HG02852 (cell line): ENCODE data around the gene DDX4.
"Not testable (repeated sequence)": the region's sequence is repeated elsewhere in the genome, so short reads cannot be mapped to it uniquely, and the experiment has no call there.

ENCODE experiments used
- ATAC-seq: cut with Tn5 transposase; IDR thresholded peaks from one replicate; pipeline ENCODE4 v1.9.1; 2021; ENCODE audit warnings: mild to moderate bottlenecking, moderate library complexity; ENCODE audit not compliant: unreplicated experiment

Gene DDX4

DNA sequence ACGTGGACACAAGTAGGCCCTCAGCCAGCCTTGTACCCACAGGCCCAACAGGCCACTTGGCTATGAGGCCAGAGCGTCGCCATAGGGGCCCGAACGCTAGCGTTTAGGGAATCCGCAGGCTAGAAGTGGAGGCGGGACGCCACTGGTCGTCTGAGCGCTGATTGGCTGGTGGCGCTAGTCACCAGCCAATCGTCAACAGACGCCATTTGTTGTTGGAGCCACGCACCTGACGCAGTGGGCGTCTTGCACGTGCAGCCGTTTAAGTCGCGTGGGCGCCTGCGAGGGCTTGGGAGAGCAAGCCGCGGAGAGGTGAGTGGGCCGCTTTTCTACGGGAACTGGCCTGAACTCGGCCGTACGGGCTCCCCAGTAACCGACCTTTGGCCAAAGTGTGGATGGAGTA is at the start of gene DDX4:
Gene DDX4, plus strand, starts transcription at position 269 of the 400 bp plus-strand sequence. CDS start 903 bp downstream, outside the sequence.
- no peak for ATAC-seq

DNA sequence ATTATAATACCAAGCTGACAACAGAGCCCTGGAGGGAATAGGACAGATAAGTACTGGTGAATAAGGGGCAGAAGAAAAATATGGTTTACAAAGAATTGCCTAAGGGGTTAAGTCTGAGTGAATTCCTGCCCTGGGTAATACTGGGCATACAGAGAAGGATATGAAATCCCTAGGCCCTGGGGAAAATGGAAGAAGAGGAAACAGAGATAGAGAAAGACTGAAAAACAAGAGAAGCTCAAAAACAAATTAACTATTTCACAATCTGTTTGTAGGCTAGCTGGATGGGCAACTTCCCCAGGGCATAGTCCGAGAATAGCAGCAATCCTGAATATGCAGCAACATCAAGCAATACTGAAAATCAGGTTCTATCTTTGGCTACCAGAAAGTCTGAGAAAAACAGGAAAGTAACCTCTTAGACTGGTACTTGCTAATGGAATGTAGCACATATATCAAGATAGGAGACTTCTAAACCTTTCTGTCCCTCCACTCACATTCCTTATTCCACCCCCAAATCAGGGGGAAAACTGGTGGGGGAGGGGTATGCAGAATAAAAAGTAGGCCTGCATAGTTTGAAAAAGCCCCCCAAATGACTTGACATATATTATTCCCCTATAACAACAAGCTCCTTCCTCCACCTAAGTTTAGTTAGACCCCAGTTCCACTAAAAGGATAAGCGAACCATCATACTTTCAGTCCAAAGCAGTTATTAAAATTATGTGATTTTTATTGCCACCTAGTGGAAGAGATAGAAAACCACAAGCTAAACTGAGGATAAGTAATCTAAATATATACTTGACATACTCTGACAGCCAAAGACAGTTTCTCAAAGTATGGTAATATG is 46.4 kb upstream of the DDX4 start:
- no peak for ATAC-seq

DNA sequence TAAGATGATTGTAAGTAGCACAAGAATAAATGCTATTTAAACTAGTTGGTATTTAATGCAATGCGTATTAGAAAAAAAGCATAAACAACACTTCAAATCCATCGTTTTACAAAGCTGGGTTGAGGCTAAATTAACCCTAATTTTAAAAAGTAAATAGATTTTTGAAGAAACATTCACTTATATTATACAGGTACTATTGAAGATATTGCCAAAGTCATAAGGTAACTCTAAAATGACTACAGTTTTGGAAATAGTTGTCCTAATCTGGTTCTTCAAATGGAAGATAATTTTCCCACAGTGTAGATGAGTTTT is 45.8 kb upstream of the DDX4 start:
- no peak for ATAC-seq

DNA sequence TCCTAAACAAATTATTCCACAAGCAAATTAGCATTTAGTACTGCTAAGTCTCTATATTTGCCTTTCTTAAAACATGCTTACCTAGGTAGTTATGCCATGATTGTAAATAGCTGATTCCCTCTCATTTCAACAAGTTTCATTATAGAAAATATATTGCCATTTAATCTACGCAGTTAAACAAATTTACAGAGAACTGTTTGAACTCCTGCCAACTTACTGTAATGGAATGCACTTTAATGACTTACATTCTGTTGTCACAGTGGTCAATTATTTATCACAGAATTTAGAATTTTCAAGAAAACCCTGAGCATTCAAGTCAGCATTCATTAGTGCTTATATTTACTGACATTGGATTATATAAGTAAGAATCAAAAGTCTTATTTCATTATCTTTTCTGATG is 45.4 kb upstream of the DDX4 start:
- no peak for ATAC-seq

DNA sequence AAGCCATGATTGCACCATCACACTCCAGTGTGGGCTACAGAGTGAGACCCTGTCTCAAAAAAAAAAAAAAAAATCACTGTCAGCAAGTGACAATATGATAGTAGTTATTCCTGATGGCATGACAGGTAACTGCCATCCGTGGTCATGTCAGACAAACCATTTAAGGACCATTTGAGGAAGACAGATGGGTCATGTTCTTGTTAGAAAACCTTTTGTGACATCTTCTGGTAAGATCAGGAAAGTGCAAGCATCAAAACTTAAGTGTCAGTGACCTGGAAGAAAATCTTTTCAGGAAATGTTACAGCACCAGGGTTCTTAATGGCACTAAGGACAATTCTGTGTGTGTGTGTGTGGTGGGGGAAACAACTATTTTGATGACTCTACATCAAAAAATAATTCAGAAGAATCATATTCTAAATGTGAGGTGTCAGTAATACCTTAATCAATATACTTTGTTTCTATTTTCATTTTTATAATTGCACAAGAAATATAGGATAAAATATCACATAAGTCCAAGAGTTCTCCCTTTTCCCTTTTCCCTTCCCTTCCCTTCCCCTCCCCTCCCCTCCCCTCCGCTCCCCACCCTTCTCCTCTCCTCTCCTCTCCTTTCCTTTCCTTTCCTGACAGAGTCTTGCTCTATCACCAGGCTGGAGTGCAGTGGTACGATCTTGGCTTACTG is 43.6 kb upstream of the DDX4 start:
- no peak for ATAC-seq

DNA sequence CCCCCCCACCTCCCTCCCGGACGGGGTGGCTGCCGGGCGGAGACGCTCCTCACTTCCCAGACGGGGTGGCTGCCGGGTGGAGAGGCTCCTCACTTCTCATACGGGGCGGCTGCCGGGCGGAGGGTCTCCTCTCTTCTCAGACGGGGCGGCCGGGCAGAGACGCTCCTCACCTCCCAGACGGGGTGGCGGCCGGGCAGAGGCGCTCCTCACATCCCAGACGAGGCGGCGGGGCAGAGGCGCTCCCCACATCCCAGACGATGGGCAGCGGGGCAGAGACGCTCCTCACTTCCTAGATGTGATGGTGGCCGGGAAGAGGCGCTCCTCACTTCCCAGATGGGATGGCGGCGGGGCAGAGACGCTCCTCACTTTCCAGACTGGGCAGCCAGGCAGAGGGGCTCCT is 41.2 kb upstream of the DDX4 start:
- ATAC-seq, result not testable (repeated sequence)

DNA sequence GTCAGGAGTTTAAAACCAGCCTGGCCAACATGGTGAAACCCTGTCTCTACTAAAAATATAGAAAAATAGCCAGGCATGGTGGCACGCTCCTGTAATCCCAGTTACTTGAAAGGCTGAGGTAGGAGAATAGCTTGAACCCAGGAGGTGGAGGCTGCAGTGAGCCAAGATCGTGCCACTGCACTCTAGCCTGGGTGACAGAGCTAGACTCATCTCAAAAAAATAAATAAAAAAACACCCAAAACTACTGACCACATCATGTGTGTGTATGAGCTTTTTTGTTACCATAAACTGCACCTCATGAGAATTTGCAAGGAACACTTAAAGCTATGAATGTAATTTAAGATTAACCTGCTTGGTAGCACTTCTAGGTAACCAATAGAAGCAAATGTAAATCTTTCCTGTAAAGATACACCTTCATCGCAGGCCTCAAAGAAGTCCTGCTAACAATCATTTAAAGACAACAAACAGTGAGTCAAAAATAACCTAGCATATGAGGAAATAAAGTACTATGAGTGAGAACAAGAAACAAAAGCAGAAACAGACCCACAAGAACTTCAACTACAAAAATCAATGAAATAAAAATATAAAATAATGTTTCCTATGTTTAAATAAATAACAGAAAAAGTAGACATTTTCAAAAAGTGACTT is 38.7 kb upstream of the DDX4 start:
- peak; percentile 50 for ATAC-seq

DNA sequence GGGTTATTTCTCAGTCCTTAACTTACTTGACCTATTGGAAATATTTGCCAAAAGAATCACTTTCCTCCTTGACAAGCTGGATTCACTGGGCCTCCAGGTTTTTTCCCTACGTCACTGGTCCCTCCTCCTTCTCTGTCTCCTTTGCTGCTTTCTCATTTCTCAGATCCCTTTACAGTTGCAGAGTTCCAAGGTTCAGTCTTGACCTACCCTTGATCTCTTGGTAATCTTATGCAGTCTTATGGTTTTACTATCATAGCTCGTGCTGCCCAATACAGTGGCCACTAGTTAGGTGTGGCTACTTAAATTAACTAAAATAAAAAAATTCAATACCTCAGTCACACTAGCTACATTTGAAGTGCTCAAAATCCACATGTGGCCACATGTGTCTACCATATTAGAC is 37.1 kb upstream of the DDX4 start:
- ATAC-seq, result no peak

DNA sequence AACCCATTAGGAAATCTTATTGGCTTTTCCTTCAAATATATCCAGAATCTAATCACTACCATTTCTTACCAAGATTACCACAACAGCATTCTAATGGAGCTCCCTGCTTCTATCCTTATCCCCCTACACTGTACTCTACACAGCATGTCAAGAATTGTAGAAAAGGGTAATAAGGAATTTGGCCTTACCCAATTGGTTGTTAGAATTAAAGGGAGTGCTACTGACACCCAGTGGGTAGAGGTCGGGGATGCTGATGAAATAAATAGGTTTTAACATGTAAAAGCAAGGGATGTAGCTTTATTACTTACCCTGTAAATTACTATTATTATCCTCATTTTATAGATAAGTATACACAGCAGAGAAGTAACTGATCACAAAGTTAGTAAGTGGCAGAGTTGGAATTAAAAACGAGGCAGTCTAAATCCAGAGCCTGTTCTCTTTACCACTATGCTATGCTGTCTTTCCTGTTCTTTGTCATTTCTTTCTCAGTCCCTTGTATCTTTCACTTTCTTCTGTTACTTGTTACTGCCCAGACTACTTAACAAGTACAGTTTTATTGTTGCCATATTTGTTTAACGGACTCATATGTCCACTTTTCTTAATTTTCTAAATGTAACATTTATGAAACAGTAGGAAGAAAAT is 36.3 kb upstream of the DDX4 start:
- ATAC-seq, result no peak

DNA sequence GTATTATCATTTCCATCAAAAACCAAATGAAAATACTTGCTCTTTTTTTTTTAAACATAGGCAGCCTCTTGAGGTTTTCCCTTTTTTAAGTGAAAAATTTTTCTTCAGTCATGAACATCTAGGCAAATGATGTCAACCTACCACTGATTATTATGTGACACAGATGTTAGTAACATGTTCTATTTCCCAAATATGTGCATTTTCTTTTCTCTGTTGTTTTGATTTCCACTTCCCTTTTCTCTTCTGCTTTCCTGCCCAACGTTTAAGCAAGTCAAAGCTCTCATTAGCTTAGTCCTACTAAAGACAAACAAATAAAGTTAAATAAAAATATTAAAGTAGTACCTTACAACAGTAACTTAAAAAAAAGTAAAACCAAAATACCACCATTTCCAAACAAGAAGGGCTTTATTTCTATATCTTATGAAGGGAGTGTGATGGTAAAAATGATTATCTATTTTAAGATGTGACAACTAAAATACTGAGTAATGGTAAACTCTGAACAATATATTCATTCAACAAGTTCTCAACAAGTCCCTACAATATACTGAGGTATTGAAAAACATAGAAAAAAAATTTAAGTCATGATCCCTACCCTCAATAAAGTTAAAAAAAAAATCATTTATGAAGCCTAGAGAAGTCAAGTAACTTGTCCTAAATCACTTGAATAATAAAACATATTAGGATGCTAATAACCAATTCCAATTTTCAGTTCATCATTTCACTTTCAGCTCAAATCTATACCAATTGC is 35.1 kb upstream of the DDX4 start:
- peak; percentile 45 for ATAC-seq

DNA sequence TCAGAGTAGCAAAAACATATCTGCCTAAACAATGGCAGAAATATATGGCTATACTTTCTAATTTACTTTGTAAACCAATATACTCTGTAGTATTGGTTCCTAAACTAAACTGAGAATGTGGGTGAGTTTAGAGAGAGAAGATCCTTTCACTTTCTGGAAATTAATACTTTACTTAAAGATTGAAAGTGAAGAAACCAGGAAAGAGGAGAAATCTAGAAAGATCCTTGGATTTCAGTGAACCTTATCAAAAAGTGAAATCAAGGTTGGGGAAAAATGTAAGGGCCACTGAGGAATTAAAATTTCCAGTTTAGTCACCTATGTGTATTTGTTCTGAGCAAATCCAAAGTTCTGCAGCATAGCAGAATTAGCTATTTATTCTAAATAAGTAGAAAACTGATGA is 31.6 kb upstream of the DDX4 start:
- no peak for ATAC-seq

DNA sequence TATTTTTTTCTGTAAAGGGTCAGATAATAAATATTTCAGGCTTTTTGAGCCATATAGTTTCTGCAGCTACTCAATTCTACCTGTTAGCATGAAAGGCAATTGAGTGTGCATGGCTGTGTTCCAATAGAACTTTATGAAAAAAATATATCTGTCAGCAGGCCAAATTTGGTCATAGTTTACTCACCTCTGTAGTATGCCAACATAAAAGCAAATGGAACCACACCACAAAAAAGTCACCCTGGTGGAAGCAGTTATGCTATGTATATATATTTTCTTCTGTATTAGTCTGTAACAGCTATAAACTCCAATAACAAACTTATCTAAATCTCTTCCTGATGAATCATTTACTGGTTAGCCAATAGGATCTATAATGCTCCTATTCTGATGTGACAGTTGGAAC is 29.1 kb upstream of the DDX4 start:
- ATAC-seq, result no peak

DNA sequence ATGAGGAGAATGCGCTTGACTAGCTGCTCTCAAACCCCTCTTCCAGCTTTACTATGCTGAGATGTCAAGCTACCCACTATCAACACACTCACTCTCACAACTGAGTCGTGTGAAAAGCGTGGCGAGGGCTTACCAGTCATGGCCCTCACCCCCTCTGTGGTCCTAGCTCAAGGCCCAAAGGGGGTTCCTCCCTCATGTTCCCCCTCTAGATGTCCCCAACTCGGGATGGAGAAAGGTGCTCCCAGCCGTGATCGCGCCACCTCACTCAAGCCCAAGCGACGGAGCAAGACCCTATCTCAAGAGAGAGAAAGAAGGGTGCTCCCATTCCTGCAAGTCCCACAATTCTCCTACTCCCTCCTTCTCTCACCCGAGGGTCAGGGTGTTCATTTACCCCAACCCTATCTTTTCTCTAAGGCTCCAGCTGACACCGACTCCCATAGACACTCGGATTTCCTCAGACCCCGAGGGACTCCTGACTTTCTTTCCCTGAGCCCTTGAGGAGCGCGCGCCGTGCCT is 26.3 kb upstream of the DDX4 start:
- no peak for ATAC-seq

DNA sequence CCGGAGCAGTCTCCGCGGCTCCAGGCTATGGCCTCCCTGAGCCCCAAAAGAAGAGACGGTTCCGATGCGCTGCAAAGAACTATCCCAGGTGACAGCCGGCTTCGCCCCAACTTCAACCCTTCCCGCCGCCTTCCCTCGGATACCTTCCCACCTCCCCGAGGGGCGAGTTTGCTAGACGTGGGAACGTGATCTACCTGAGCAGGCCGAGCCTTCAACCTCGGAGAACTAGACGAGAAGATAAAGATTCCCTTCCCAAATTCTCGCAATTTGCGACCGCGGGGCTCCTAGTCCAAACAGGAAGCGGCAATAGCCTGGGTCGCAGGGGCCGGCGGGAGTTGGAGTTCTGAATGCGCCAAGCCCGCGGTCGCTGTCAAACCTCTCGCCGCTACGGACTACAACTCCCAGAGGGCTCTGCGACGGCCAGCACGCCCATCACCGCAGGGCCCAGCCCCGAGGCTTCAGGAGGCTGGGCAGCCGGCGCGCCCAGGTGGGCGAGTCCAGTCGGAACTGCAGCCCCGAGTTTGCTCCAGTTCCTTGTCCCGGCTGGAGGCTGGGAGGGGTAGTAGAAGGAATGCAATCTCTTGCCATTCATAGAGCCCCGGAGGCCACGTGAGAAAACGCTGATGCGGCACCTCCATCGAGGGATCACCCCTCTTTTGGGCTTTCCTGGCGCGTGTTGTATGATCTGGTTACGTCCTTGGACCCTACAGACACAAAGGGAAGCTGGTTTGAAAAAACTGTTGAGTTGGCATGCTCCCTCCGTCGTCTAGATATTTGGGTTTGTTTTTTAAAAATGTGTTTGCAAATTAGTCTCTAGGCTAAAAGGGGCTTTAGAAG is 25.6 kb upstream of the DDX4 start, which contains the start of gene SLC38A9:
Gene SLC38A9, minus strand, starts transcription at position 302 of the 837 bp plus-strand sequence. CDS start 14,366 bp downstream, outside the sequence.
- peak; percentile 100 for ATAC-seq

DNA sequence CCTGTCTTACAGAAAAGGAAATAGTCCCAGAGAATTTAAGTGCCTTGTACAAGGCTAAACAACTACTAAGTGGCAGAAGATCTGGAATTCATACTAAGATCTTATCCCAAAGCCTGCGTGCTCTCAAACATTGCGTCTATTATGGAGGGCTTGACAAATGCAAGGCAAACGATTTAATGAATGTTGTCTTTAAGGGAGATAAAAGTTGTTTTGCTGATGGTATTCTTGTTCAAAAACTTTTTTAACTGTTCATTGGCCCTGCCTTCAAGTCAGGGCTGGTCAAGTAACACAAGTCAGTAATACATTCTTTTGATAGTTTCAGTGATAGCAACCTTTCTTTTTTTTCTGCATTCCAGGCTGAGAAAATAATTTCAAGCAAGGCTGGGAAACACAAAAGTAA is 24.0 kb upstream of the DDX4 start:
- no peak for ATAC-seq

DNA sequence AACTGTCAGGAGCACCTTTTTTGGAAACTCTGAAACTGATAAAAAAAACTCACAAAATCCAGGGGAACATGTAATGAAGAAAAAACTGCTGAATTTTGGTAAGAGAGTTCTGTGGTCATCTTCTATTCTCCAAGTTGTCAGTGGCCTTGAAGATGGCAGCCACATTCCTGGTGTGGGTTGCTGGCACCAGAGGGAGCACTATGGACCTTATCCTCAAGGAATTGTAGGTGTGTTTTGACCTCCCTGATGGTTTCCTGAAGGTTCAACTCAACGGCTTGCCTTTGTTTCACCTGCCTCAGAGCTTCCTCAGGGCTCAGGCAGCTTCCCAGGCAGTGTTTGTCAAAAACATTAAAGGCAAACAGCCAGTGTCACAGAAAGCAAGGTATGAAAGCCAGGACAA is 23.5 kb upstream of the DDX4 start:
- ATAC-seq, result no peak

DNA sequence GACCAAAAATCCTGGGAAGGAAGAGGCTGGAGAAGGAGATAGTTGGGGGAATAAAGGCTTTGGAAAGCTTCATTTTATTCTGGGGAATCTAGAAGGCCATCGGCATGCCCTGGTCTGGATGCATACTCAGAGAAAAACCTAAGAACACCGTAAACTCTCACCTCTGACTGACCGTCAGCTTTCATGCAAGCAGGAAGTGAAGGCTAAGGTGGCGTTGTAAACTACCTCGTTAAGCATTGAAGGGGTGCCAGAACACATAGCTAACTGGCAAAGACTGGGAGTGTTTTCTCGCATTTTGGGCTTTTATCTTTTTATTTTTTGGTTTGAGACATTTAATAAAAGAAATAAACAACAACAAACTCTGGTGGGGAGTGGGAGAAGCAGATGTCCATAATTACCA is 23.1 kb upstream of the DDX4 start:
- ATAC-seq, result no peak

DNA sequence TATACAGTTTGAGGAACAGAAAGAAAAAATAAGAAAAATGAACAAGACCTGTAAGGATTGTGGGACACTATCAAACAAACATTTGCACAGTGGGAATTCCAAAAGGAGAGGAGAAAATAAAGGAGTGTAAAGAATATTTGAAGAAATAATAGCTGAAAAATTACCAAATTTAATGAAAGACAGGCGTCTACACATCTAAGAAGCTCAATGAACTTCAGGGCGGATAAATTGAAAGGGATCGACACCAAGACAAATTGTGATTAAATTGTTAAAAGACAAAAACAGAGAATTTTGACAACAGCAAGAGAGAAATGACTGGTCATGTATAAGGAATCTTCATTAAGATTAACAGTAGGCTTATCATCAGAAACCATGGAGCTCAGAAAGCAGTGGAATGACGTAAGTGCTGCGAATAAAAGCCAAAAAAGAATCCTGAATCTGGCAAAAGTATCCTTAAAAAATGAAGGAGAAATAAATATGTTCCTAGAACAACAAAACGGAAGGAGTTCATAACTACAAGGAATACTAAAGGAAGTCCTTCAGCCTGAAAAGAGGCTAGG is 22.3 kb upstream of the DDX4 start:
- ATAC-seq, result no peak

DNA sequence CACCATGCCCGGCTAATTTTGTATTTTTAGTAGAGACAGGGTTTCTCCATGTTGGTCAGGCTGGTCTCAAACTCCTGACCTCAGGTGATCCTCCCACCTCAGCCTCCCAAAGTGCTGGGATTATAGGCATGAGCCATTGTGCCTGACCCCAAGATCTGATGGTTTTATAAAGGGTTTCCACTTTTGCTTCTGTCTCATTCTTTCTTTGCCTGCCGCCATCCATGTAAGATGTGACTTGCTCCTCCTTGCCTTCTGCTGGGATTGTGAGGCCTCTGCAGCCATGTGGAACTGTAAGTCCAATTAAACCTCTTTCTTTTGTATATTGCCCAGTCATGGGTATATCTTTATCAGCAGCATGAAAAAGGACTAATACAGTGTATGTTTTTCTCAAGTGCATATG is 18.8 kb upstream of the DDX4 start:
- ATAC-seq, result not testable (repeated sequence)
